Sigmoid colon (tissue), 3 donors: Measurements from ENCODE around the gene OVAAL.

Experiments
- POLR2A ChIP-seq, 2 donors: fragments of 450-650 bp; IDR thresholded peaks; one replicate each; pipeline ENCODE4 v1.6.1; 2016; ENCODE audit warnings: antibody characterized with exemption in 2 of 2, mild to moderate bottlenecking in 2 of 2, moderate library complexity in 2 of 2
- TF ChIP-seq, protein P1 (sequence below), 4 experiments: fragments of 450-650 bp in 3 of 4; fragments of 200-600 bp in 1 of 4; IDR thresholded peaks; one replicate each; pipeline ENCODE4 v1.5.1; 2016 to 2019; ENCODE audit warnings: antibody characterized with exemption in 4 of 4, mild to moderate bottlenecking in 3 of 4, moderate library complexity in 2 of 4

DNA sequence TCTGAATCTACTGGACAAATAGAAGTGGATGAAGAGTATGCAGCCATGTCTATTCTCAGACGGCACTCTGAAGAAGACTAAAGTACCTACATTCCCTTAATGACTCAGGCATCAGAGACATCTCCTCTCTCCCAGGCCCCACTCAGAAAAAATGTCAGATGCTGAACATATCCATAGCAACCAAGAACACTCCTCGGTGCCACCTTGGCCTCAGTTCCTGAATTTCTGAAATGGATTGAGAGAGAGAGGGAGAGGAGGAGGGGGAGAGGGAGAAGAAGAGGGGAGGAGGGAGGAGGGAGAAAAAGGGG is 16.0 kb upstream of the OVAAL start:
- TF ChIP-seq, protein P1, sequence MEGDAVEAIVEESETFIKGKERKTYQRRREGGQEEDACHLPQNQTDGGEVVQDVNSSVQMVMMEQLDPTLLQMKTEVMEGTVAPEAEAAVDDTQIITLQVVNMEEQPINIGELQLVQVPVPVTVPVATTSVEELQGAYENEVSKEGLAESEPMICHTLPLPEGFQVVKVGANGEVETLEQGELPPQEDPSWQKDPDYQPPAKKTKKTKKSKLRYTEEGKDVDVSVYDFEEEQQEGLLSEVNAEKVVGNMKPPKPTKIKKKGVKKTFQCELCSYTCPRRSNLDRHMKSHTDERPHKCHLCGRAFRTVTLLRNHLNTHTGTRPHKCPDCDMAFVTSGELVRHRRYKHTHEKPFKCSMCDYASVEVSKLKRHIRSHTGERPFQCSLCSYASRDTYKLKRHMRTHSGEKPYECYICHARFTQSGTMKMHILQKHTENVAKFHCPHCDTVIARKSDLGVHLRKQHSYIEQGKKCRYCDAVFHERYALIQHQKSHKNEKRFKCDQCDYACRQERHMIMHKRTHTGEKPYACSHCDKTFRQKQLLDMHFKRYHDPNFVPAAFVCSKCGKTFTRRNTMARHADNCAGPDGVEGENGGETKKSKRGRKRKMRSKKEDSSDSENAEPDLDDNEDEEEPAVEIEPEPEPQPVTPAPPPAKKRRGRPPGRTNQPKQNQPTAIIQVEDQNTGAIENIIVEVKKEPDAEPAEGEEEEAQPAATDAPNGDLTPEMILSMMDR (IDR thresholded peaks at IDR 0.05), result no peak
- TF ChIP-seq POLR2A (IDR thresholded peaks at IDR 0.05), result no peak
